Caco-2 (cell line): ENCODE results near the gene NIT2. TPM values are rescaled to one million over a fixed set of nuclear protein-coding genes. Genes with fewer than 3 reads are reported as not detected.
A peak's percentile ranks its signal among the peaks of the same experiment; 100 is the strongest.

Source experiments
- BruUV-seq: library from RNA; stranded (reverse); fragments of 400-500 nt; replicated peaks from 2 replicates; lab custom pipeline; 2021; lab: Mats Ljungman, UMichigan
- CTCF ChIA-PET: fragments of 300-600 bp; sonication (Branson Sonifier 250); formaldehyde crosslinking; loops from one replicate; lab custom pipeline; 2022; ENCODE audit warnings: antibody characterized with exemption; lab: Charles Lee
- POLR2A ChIA-PET: fragments of 300-600 bp; sonication (Branson Sonifier 250); formaldehyde crosslinking; loops from one replicate; lab custom pipeline; 2022; ENCODE audit warnings: antibody characterized with exemption; lab: Charles Lee
- DNase-seq, 2 experiments: peaks; one replicate each; pipeline versions ENCODE4 v3.0.0 to v3.0.0-alpha.2; 2020 to 2022
- H3K27me3 ChIP-seq: replicated peaks from 2 replicates; pipeline ENCODE4 v1.6.0; 2011; ENCODE audit warnings: low read length; ENCODE audit not compliant: control insufficient read depth, insufficient read depth
- H3K36me3 ChIP-seq: 2 replicates; pipeline ENCODE4 v1.5.1; 2011; ENCODE audit warnings: low read length; ENCODE audit not compliant: control insufficient read depth, insufficient read depth
- H3K4me1 ChIP-seq: fragments of 250-450 bp; sonication (Bioruptor Pico); 2 replicates; pipeline ENCODE4 v1.5.1; 2020; ENCODE audit warnings: mild to moderate bottlenecking
- H3K4me3 ChIP-seq: 2 replicates; pipeline ENCODE4 v1.5.1; 2011; ENCODE audit warnings: low read depth, mild to moderate bottlenecking, control low read depth, low read length
- H3K9me3 ChIP-seq: fragments of 250-450 bp; sonication (Bioruptor Pico); 2 replicates; pipeline ENCODE4 v1.5.1; 2020; ENCODE audit warnings: mild to moderate bottlenecking, moderate library complexity
- H3K27ac Mint-ChIP-seq: one replicate; pipeline ENCODE4 v1.8.0; 2022; ENCODE audit warnings: mixed read lengths; ENCODE audit not compliant: unreplicated experiment
- H3K27me3 Mint-ChIP-seq: one replicate; pipeline ENCODE4 v1.8.0; 2022; ENCODE audit warnings: mixed read lengths; ENCODE audit not compliant: insufficient read depth, unreplicated experiment
- H3K36me3 Mint-ChIP-seq: one replicate; pipeline ENCODE4 v1.8.0; 2022; ENCODE audit warnings: mild to moderate bottlenecking, mixed read lengths; ENCODE audit not compliant: insufficient read depth, unreplicated experiment
- H3K4me1 Mint-ChIP-seq: one replicate; pipeline ENCODE4 v1.8.0; 2022; ENCODE audit warnings: low read depth, mixed read lengths; ENCODE audit not compliant: unreplicated experiment
- H3K4me3 Mint-ChIP-seq: one replicate; pipeline ENCODE4 v1.8.0; 2022; ENCODE audit warnings: mild to moderate bottlenecking, moderate library complexity, mixed read lengths; ENCODE audit not compliant: unreplicated experiment
- H3K9me3 Mint-ChIP-seq: one replicate; pipeline ENCODE4 v1.8.0; 2022; ENCODE audit warnings: mixed read lengths; ENCODE audit not compliant: unreplicated experiment
- intact Hi-C: fragments of 100-400 bp; cut with micrococcal nuclease; formaldehyde crosslinking; loops from one replicate; pipeline ENCODE4 v1.10.0; 2022; ENCODE audit not compliant: unreplicated experiment
- total RNA-seq: library from RNA; stranded (reverse); gene quantifications from 2 replicates; pipeline ENCODE4 v1.2.3, GENCODE V29; 2022
- TF ChIP-seq, protein P1 (sequence below), 2 experiments: fragments of 200-600 bp in 1 of 2; IDR thresholded peaks; 1 replicate in 1 of 2; 2 replicates in 1 of 2; pipeline versions ENCODE4 v1.5.1 to v1.8.0; 2011 to 2022; ENCODE audit warnings: antibody characterized with exemption in 1 of 2, control low read depth in 1 of 2, inconsistent platforms in 1 of 2, low read depth in 1 of 2, low read length in 1 of 2, mild to moderate bottlenecking in 1 of 2, moderate library complexity in 1 of 2; ENCODE audit not compliant: insufficient read depth in 1 of 2, severe bottlenecking in 1 of 2, unreplicated experiment in 1 of 2

Gene NIT2
- total RNA-seq, 1 experiment from 2014 or later: 64.1 TPM

DNA sequence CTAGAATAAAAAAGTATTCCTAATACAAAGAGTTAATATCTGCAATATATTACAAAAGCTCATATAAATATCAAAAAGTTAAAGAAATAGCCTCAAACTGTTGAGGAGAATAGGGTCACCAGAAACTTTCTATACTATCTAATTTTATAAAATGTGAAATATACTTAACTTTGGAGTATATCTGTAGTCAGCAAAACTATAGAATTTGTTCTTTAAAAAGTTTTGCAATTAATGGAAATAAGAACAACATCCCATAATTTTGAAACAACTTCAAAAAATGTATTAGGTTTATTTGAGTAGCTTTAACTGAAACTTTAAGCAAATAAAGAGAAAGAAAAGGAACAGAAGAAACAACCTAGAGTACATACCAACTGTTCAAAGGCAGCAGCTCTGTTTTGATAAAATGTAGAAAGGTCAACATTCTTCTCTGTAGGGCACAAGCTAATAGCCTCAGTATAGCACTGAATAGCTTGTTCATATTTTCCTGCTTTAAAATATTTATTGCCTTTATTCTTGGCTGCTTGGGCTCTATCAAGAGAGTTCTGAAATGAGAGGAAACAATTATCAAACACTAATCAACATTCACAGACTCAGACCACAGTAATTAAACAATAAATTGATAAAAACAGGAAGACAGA lies 52.0 kb downstream of the NIT2 start:
- CTCF ChIA-PET: interaction anchor here (0.8 kb wide), 1 partner anchor 26 kb away, joined by 3 read pairs; no protein-coding TSS in a partner anchor
- H3K27ac Mint-ChIP-seq: peak overlapping the region; percentile 81
- intact Hi-C loops: loop anchor here (2.0 kb wide), 1 partner anchor 14 kb away; the partner anchor contains the start of genes LNP1 and TOMM70
- no peak overlapping the region for H3K4me3 Mint-ChIP-seq
- POLR2A ChIA-PET: interaction anchor here (0.7 to 1.4 kb wide), 4 partner anchors 15 to 106 kb away, joined by 3 to 28 read pairs (median 6); partner anchors contain the start of genes LNP1, NIT2, TMEM45A and TOMM70
- H3K4me3 ChIP-seq: no peak overlapping the region
- peaks cover 16% of the 10 kb centered on the region for H3K4me1 ChIP-seq
- peak in 1 of 2 experiments; percentile 37 for DNase-seq
- TF ChIP-seq, protein P1, sequence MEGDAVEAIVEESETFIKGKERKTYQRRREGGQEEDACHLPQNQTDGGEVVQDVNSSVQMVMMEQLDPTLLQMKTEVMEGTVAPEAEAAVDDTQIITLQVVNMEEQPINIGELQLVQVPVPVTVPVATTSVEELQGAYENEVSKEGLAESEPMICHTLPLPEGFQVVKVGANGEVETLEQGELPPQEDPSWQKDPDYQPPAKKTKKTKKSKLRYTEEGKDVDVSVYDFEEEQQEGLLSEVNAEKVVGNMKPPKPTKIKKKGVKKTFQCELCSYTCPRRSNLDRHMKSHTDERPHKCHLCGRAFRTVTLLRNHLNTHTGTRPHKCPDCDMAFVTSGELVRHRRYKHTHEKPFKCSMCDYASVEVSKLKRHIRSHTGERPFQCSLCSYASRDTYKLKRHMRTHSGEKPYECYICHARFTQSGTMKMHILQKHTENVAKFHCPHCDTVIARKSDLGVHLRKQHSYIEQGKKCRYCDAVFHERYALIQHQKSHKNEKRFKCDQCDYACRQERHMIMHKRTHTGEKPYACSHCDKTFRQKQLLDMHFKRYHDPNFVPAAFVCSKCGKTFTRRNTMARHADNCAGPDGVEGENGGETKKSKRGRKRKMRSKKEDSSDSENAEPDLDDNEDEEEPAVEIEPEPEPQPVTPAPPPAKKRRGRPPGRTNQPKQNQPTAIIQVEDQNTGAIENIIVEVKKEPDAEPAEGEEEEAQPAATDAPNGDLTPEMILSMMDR (IDR thresholded peaks at IDR 0.05; ENCODE audit: insufficient read depth in 1 of 2, low read depth in 1 of 2, low read length in 1 of 2, severe bottlenecking in 1 of 2, unreplicated experiment in 1 of 2): no peak
- H3K9me3 ChIP-seq: peaks cover 7% of the 10 kb centered on the region; the same call in 1 of the 2 replicates
- H3K27me3 ChIP-seq: no peaks in the 10 kb centered on the region
- no peaks in the 10 kb centered on the region for H3K27me3 Mint-ChIP-seq
- no TSS peak for BruUV-seq
- peaks cover 2% of the 10 kb centered on the region; the same call in 1 of the 2 replicates for H3K36me3 ChIP-seq
- H3K4me1 Mint-ChIP-seq: peaks cover 7% of the 10 kb centered on the region
- peaks cover 35% of the 10 kb centered on the region for H3K36me3 Mint-ChIP-seq
- no peaks in the 10 kb centered on the region for H3K9me3 Mint-ChIP-seq

DNA sequence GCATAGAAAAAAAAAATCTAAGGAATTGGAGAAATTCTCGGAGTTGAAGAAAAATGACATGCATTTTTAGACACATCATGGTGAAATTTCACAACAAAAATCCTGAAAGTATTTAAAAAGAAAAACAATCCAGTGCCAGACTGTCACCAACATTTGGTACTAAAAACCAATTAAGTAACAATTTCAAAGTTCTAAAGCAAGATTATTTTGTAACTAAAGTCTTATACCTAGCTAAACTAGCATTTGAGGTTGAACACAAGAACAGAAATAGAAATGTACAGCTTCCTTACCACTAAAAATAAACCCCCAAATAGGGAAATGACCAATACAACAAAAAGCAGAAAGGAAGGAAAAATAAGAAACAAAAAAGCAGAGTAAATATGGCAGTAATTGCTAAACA lies 54.5 kb downstream of the NIT2 start:
- POLR2A ChIA-PET: no interaction called here
- peak overlapping the region; percentile 39 for H3K27ac Mint-ChIP-seq
- Histone ChIP-seq H3K36me3 (peaks cover 2% of the 10 kb centered on the region; the same call in 1 of the 2 replicates), H3K9me3 (peaks cover 7% of the 10 kb centered on the region; the same call in 1 of the 2 replicates), H3K4me3 (no peak overlapping the region), H3K4me1 (peaks cover 16% of the 10 kb centered on the region), H3K27me3 (no peaks in the 10 kb centered on the region)
- CTCF ChIA-PET: no interaction called here
- BruUV-seq: no TSS peak
- H3K4me1 Mint-ChIP-seq: peaks cover 7% of the 10 kb centered on the region
- no peak for DNase-seq
- H3K4me3 Mint-ChIP-seq: no peak overlapping the region
- peaks cover 23% of the 10 kb centered on the region for H3K36me3 Mint-ChIP-seq
- intact Hi-C loops: no loop called here
- TF ChIP-seq, protein P1 (IDR thresholded peaks at IDR 0.05; ENCODE audit: insufficient read depth in 1 of 2, low read depth in 1 of 2, low read length in 1 of 2, severe bottlenecking in 1 of 2, unreplicated experiment in 1 of 2): no peak
- no peaks in the 10 kb centered on the region for H3K9me3 Mint-ChIP-seq
- no peaks in the 10 kb centered on the region for H3K27me3 Mint-ChIP-seq

DNA sequence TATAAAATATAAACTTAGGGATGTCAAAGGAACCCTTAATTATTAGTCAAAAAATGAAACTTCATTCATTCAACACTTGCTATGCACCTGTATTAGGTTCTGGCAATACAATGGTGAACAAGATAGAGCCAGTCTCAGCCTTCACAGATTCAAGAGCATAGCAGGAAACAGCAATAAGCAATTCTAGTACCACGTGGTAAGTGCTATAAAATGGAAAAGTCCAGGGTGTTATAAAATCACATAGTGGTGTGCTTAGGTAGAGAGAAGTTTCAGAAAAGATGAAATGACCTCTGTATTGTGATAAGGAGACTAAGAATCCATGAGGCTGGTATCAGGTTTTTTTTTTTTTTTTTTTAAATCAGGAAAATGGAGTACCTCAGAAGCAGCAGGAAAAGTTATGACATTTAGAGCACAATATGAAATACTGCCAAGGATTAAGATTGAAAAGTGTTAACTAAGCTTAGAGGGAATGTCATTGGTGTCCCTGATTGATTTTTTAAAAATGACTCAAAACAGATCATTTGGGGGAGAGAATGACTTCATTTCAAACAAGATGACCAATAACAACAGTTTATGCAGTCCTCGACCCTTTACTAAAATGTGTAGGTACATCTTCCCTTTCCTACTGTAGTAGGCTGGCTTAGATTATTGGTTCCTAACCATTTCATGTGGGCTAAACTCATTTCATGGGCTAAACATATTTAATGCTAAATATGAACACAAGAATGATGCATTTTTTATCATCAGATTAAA lies 61.3 kb downstream of the NIT2 start:
- Histone ChIP-seq H3K36me3 (no peaks in the 10 kb centered on the region), H3K4me3 (no peak overlapping the region), H3K27me3 (no peaks in the 10 kb centered on the region), H3K9me3 (no peaks in the 10 kb centered on the region), H3K4me1 (no peaks in the 10 kb centered on the region)
- H3K4me1 Mint-ChIP-seq: no peaks in the 10 kb centered on the region
- TF ChIP-seq, protein P1 (IDR thresholded peaks at IDR 0.05; ENCODE audit: insufficient read depth in 1 of 2, low read depth in 1 of 2, low read length in 1 of 2, severe bottlenecking in 1 of 2, unreplicated experiment in 1 of 2): no peak
- H3K9me3 Mint-ChIP-seq: no peaks in the 10 kb centered on the region
- intact Hi-C loops: no loop called here
- CTCF ChIA-PET: interaction anchor here (0.6 kb wide), 1 partner anchor 175 kb away, joined by 3 read pairs; no protein-coding TSS in a partner anchor
- BruUV-seq: no TSS peak
- POLR2A ChIA-PET: no interaction called here
- no peak overlapping the region for H3K4me3 Mint-ChIP-seq
- peaks cover 2% of the 10 kb centered on the region for H3K36me3 Mint-ChIP-seq
- DNase-seq: no peak
- no peaks in the 10 kb centered on the region for H3K27me3 Mint-ChIP-seq
- no peak overlapping the region for H3K27ac Mint-ChIP-seq
